Esophagus (tissue), 2 donors: Measurements from ENCODE around the gene TTLL8. TPM values are rescaled to one million over a fixed set of nuclear protein-coding genes. Genes with fewer than 3 reads are reported as not detected.

Experiments used
- H3K27ac ChIP-seq, 2 donors: one replicate each; pipeline ENCODE4 v1.5.1; 2013; ENCODE audit warnings: low read depth in 2 of 2, mild to moderate bottlenecking in 2 of 2, inconsistent platforms in 1 of 2, low read length in 1 of 2, moderate library complexity in 1 of 2
- H3K27me3 ChIP-seq, 2 donors: one replicate each; pipeline ENCODE4 v1.6.1; 2013; ENCODE audit warnings: low read length in 2 of 2, control low read depth in 1 of 2, mild to moderate bottlenecking in 1 of 2; ENCODE audit not compliant: insufficient read depth in 2 of 2, control insufficient read depth in 1 of 2
- H3K36me3 ChIP-seq, 2 donors: one replicate each; pipeline ENCODE4 v1.6.1; 2013; ENCODE audit warnings: low read length in 1 of 2; ENCODE audit not compliant: control insufficient read depth in 2 of 2, insufficient read depth in 2 of 2
- H3K4me1 ChIP-seq, 2 donors: one replicate each; pipeline ENCODE4 v1.6.1; 2013; ENCODE audit warnings: low read length in 1 of 2; ENCODE audit not compliant: control insufficient read depth in 2 of 2, insufficient read depth in 2 of 2
- H3K4me3 ChIP-seq, 2 donors: one replicate each; pipeline ENCODE4 v1.5.1; 2013; ENCODE audit warnings: low read length in 2 of 2, mild to moderate bottlenecking in 2 of 2, low read depth in 1 of 2, moderate library complexity in 1 of 2
- H3K9me3 ChIP-seq, 2 donors: one replicate each; pipeline ENCODE4 v1.6.1; 2013; ENCODE audit warnings: mild to moderate bottlenecking in 2 of 2, low read depth in 1 of 2, low read length in 1 of 2, moderate library complexity in 1 of 2; ENCODE audit not compliant: control insufficient read depth in 2 of 2, insufficient read depth in 1 of 2
- WGBS, 2 donors: extraction: QIAGEN DNeasy Blood & Tissue Kit; methylation state at CpG; one replicate each; pipeline ENCODE4 v1.1.7; 2013; 5-methylcytosine and 5-hydroxymethylcytosine counted together
- polyA plus RNA-seq, 2 donors: library from polyadenylated mRNA; stranded (reverse); fragments of 200-250 nt; gene quantifications; one replicate each; pipeline ENCODE4 v1.2.3, GENCODE V29; 2013
- donor health status: healthy with polysubstance abuse.
- donor health status: Bipolar disorder and iron deficiency.

TTLL8 gene
- polyA plus RNA-seq, 2 donors = not detected

- Histone ChIP-seq H3K4me1 (no peaks in the 10 kb centered on the region), H3K4me3 (no peak overlapping the region), H3K36me3 (no peaks in the 10 kb centered on the region), H3K9me3 (no peaks in the 10 kb centered on the region), H3K27ac (no peak overlapping the region), H3K27me3 (no peaks in the 10 kb centered on the region)
- 74 to 78% methylated on average over 8 of the region's 8 CpGs for WGBS, 2 donors
These were observed 9.1 kb upstream of the TTLL8 start for GRCh38 chr22:50067244-50067643.

GRCh38 chr22:50064453-50064852 lies 6.4 kb upstream of the TTLL8 start:
- no peaks in the 10 kb centered on the region for H3K27me3 ChIP-seq
- H3K4me3 ChIP-seq = no peak overlapping the region
- no peaks in the 10 kb centered on the region for H3K4me1 ChIP-seq
- no peaks in the 10 kb centered on the region for H3K36me3 ChIP-seq
- WGBS, 2 donors = 67% methylated on average over 18 of the region's 18 CpGs
- H3K9me3 ChIP-seq = no peaks in the 10 kb centered on the region
- no peak overlapping the region for H3K27ac ChIP-seq

- Histone ChIP-seq H3K27me3 (no peaks in the 10 kb centered on the region), H3K36me3 (no peaks in the 10 kb centered on the region), H3K4me3 (no peak overlapping the region), H3K27ac (no peak overlapping the region), H3K9me3 (no peaks in the 10 kb centered on the region), H3K4me1 (no peaks in the 10 kb centered on the region)
- WGBS, 2 donors = 71 to 78% methylated on average over 22 to 23 of the region's 23 CpGs
These were observed 5.7 kb upstream of the TTLL8 start for GRCh38 chr22:50063589-50064393.

- Histone ChIP-seq H3K27me3 (peaks cover 0 to 7% of the 10 kb centered on the region in 2 donors), H3K27ac (no peak overlapping the region), H3K4me1 (no peaks in the 10 kb centered on the region), H3K36me3 (no peaks in the 10 kb centered on the region), H3K4me3 (no peak overlapping the region), H3K9me3 (peaks cover 0 to 3% of the 10 kb centered on the region in 2 donors)
- 92 to 94% methylated on average over 19 of the region's 19 CpGs for WGBS, 2 donors
These were observed 4.5 kb upstream of the TTLL8 start for GRCh38 chr22:50062509-50063135.

- Histone ChIP-seq H3K4me1 (no peaks in the 10 kb centered on the region), H3K27me3 (peaks cover 0 to 7% of the 10 kb centered on the region in 2 donors), H3K36me3 (no peaks in the 10 kb centered on the region), H3K9me3 (peaks cover 0 to 3% of the 10 kb centered on the region in 2 donors), H3K27ac (no peak overlapping the region), H3K4me3 (no peak overlapping the region)
- 71 to 75% methylated on average over 17 of the region's 17 CpGs for WGBS, 2 donors
These were observed 3.8 kb upstream of the TTLL8 start for GRCh38 chr22:50061824-50062355.

GRCh38 chr22:50061141-50061823 lies 3.2 kb upstream of the TTLL8 start:
- Histone ChIP-seq H3K27me3 (peaks cover 0 to 7% of the 10 kb centered on the region in 2 donors), H3K27ac (no peak overlapping the region), H3K36me3 (no peaks in the 10 kb centered on the region), H3K4me1 (no peaks in the 10 kb centered on the region), H3K9me3 (peaks cover 0 to 3% of the 10 kb centered on the region in 2 donors), H3K4me3 (no peak overlapping the region)
- 70 to 73% methylated on average over 27 of the region's 27 CpGs for WGBS, 2 donors

GRCh38 chr22:50060441-50061140 lies 2.5 kb upstream of the TTLL8 start:
- 67 to 70% methylated on average over 28 of the region's 28 CpGs for WGBS, 2 donors
- peaks cover 0 to 7% of the 10 kb centered on the region in 2 donors for H3K27me3 ChIP-seq
- peaks cover 0 to 3% of the 10 kb centered on the region in 2 donors for H3K9me3 ChIP-seq
- H3K27ac ChIP-seq = no peak overlapping the region
- H3K36me3 ChIP-seq = no peaks in the 10 kb centered on the region
- H3K4me3 ChIP-seq = no peak overlapping the region
- H3K4me1 ChIP-seq = no peaks in the 10 kb centered on the region

- 79% methylated on average over 7 of the region's 7 CpGs for WGBS, 2 donors
- Histone ChIP-seq H3K4me3 (no peak overlapping the region), H3K9me3 (peaks cover 0 to 3% of the 10 kb centered on the region in 2 donors), H3K27ac (no peak overlapping the region), H3K27me3 (peaks cover 0 to 7% of the 10 kb centered on the region in 2 donors), H3K36me3 (no peaks in the 10 kb centered on the region), H3K4me1 (no peaks in the 10 kb centered on the region)
These were observed 1.8 kb upstream of the TTLL8 start for GRCh38 chr22:50059881-50060262.
